HCT116 (cell line): ENCODE results near the gene KAT5.

Source experiments
- CTCF ChIP-seq, 3 experiments: fragments of 200-600 bp in 1 of 3; sonication (generic) in 1 of 3; IDR thresholded peaks in 2 of 3; conservative IDR thresholded peaks in 1 of 3; 2 replicates each; pipeline ENCODE4 v1.5.1; 2012 to 2017; ENCODE audit warnings: low read depth in 2 of 3, low read length in 2 of 3, antibody characterized with exemption in 1 of 3, borderline replicate concordance in 1 of 3, control low read depth in 1 of 3, mild to moderate bottlenecking in 1 of 3, mixed read lengths in 1 of 3, mixed run types in 1 of 3, moderate library complexity in 1 of 3; ENCODE audit not compliant: insufficient read depth in 1 of 3
- POLR2A ChIP-seq: IDR thresholded peaks from 2 replicates; pipeline ENCODE4 v1.7.0; 2011; ENCODE audit warnings: borderline replicate concordance; ENCODE audit not compliant: insufficient read depth, insufficient read length; ENCODE audit errors: extremely low read depth
- POLR2AphosphoS5 ChIP-seq: IDR thresholded peaks from 2 replicates; pipeline ENCODE4 v1.6.1; 2011; ENCODE audit warnings: mild to moderate bottlenecking, low read depth, low read length, moderate library complexity
- TCF7L2 ChIP-seq: IDR thresholded peaks from 2 replicates; pipeline ENCODE4 v1.7.0; 2011; ENCODE audit warnings: borderline replicate concordance, inconsistent platforms; ENCODE audit not compliant: insufficient read depth, insufficient read length; ENCODE audit errors: extremely low read depth

- TF ChIP-seq CTCF (IDR thresholded peaks at IDR 0.05 in 2 of 3, conservative IDR thresholded peaks at IDR 0.05 in 1 of 3; ENCODE audit: borderline replicate concordance in 1 of 3, insufficient read depth in 1 of 3, low read depth in 2 of 3, low read length in 2 of 3) (no peak), POLR2AphosphoS5 (no peak), POLR2A (no peak), TCF7L2 (no peak)
Measured at GRCh38 chr11:65710421-65710820, 1.6 kb upstream of the KAT5 start.
